Measurements from ENCODE around the gene ZCWPW1. TPM values are rescaled to one million over a fixed set of nuclear protein-coding genes. Genes with fewer than 3 reads are reported as not detected.

ZCWPW1 gene
- polyA plus RNA-seq, 2 donors, result 2.2 to 2.8 TPM

DNA sequence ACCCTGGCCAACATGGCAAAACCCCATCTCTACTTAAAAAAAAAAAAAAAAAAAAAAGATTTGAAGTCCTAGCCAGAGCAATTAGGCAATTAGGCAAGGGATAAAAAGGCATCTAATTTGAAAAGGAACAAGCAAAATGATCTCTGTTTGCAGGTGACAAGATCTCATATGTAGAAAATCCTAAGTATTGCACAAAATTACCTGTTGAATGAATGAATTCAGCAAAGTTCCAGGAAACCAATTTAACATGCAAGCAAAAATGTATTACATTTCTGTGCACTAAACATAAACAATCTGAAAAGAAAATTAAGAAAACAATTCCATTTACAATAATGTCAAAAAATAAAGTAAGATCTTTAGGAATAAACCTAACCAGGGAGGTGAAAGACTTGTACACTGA is 65.4 kb downstream of the ZCWPW1 start:
- Histone ChIP-seq H3K4me1 (ENCODE audit: control insufficient read depth in 2 of 2, insufficient read depth in 2 of 2, low read length in 1 of 2) (peaks cover 0 to 4% of the 10 kb centered on the region in 2 donors), H3K9me3 (ENCODE audit: control insufficient read depth in 2 of 2, insufficient read depth in 1 of 2, low read depth in 1 of 2, low read length in 1 of 2) (no peaks in the 10 kb centered on the region), H3K27me3 (ENCODE audit: control insufficient read depth in 1 of 2, insufficient read depth in 2 of 2, low read length in 2 of 2) (no peaks in the 10 kb centered on the region), H3K27ac (ENCODE audit: low read depth in 2 of 2, low read length in 1 of 2) (no peak overlapping the region), H3K36me3 (ENCODE audit: control insufficient read depth in 2 of 2, insufficient read depth in 2 of 2, low read length in 1 of 2) (peaks cover 22 to 26% of the 10 kb centered on the region in 2 donors), H3K4me3 (ENCODE audit: low read depth in 1 of 2, low read length in 2 of 2) (no peak overlapping the region)

DNA sequence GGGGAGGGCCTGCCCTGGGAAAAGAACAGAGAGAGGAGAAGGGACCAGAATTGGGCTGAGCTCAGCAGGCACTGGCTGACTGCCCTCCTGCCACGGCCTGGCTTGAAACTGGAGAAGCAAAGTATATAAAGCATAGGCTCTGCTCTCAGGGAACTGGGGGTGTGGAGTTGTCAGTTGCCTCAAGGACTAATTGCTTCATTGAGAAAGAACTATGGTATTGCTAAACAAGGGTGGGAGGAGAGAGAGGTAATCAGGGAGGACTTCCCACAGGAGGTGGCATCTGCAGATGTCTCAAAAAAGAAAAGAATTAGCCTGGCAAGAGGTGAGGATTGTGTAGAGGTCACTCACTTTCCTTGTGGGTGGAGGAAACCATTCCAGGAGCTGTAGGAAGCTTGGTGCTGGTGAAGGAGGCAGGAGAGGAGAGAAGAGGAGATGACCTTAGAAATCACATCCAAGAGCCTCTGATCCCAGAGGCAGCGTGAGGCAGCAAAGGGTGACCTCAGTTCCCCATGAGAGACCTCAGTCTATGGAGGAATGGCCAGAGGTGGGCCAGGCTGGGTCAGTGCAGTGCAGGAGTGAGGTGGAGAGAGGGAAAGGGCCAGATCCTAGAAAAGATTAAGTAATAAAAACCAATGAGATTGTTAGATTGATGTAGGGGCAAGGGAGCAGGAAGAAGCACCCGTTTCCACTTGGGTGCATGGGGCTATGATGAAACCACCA is 68.2 kb downstream of the ZCWPW1 start:
- peaks cover 29 to 39% of the 10 kb centered on the region in 2 donors for H3K36me3 ChIP-seq (ENCODE audit: control insufficient read depth in 2 of 2, insufficient read depth in 2 of 2, low read length in 1 of 2)
- no peaks in the 10 kb centered on the region for H3K27me3 ChIP-seq (ENCODE audit: control insufficient read depth in 1 of 2, insufficient read depth in 2 of 2, low read length in 2 of 2)
- H3K27ac ChIP-seq (ENCODE audit: low read depth in 2 of 2, low read length in 1 of 2), result no peak overlapping the region
- H3K9me3 ChIP-seq (ENCODE audit: control insufficient read depth in 2 of 2, insufficient read depth in 1 of 2, low read depth in 1 of 2, low read length in 1 of 2), result no peaks in the 10 kb centered on the region
- WGBS, 2 donors, result 78 to 82% methylated on average over 3 of the region's 3 CpGs
- no peaks in the 10 kb centered on the region for H3K4me1 ChIP-seq (ENCODE audit: control insufficient read depth in 2 of 2, insufficient read depth in 2 of 2, low read length in 1 of 2)
- H3K4me3 ChIP-seq (ENCODE audit: low read depth in 1 of 2, low read length in 2 of 2), result no peak overlapping the region

DNA sequence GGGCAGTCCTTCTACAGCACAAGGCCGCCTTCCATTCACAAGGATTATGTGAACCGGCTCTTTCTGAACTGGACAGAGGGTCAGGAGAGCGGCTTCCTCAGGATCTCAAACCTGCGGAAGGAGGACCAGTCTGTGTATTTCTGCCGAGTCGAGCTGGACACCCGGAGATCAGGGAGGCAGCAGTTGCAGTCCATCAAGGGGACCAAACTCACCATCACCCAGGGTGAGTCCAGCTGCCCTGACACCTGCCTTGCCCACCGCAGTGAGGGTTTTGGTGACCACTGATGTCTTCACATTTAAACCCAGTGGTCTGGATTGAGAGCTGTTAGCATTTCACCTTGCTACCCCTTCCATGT is 69.7 kb downstream of the ZCWPW1 start:
- Histone ChIP-seq H3K36me3 (ENCODE audit: control insufficient read depth in 2 of 2, insufficient read depth in 2 of 2, low read length in 1 of 2) (peaks cover 34 to 48% of the 10 kb centered on the region in 2 donors), H3K4me1 (ENCODE audit: control insufficient read depth in 2 of 2, insufficient read depth in 2 of 2, low read length in 1 of 2) (no peaks in the 10 kb centered on the region)
- WGBS, 2 donors, result 94 to 97% methylated on average over 8 of the region's 8 CpGs

DNA sequence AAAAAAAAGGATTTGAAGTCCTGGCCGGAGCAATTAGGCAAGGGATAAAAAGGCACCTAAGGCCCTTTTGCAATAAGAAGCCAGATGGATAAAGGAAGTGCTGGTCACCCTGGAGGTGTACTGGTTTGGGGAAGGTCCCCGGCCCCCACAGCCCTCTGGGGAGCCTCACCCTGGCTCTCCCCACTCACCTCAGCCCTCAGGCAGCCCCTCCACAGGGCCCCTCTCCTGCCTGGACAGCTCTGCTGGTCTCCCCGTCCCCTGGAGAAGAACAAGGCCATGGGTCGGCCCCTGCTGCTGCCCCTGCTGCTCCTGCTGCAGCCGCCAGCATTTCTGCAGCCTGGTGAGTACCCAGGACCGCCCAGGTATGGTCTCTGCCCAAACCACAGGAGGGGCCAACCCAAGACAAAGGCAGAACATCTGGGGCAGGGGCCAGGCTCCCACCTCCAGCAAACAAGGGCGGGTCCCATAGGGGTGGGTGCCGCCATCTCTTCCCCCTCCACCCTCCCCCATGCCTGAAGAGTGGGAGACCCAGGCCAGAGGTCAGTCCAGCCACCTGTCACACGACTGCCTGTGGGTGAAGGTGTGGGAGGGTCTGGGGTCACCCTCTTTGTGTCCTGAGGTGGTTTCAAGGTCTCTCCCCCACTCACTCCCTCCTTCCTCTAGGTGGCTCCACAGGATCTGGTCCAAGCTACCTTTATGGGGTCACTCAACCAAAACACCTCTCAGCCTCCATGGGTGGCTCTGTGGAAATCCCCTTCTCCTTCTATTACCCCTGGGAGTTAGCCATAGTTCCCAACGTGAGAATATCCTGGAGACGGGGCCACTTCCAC is 70.3 kb downstream of the ZCWPW1 start, which contains the start of gene PILRB:
Gene PILRB (plus strand): TSS at position 91 of the 830 bp plus-strand sequence. CDS start 186 bp downstream, at position 277.
- no peak within 1 kb of the TSS for H3K4me3 ChIP-seq (ENCODE audit: low read depth in 1 of 2, low read length in 2 of 2)
- H3K9me3 ChIP-seq (ENCODE audit: control insufficient read depth in 2 of 2, insufficient read depth in 1 of 2, low read depth in 1 of 2, low read length in 1 of 2), result no peaks in the 10 kb centered on the region
- H3K4me1 ChIP-seq (ENCODE audit: control insufficient read depth in 2 of 2, insufficient read depth in 2 of 2, low read length in 1 of 2), result no peaks in the 10 kb centered on the region
- H3K27ac ChIP-seq (ENCODE audit: low read depth in 2 of 2, low read length in 1 of 2), result no peak within 1 kb of the TSS
- peaks cover 34 to 54% of the 10 kb centered on the region in 2 donors for H3K36me3 ChIP-seq (ENCODE audit: control insufficient read depth in 2 of 2, insufficient read depth in 2 of 2, low read length in 1 of 2)
- WGBS, 2 donors, result 79 to 85% methylated on average over 10 to 11 of the region's 11 CpGs
- no peaks in the 10 kb centered on the region for H3K27me3 ChIP-seq (ENCODE audit: control insufficient read depth in 1 of 2, insufficient read depth in 2 of 2, low read length in 2 of 2)

More for the DNA sequence above, 69.7 kb downstream of the ZCWPW1 start:
- H3K4me3 ChIP-seq (ENCODE audit: low read depth in 1 of 2, low read length in 2 of 2), result no peak overlapping the region
- no peaks in the 10 kb centered on the region for H3K9me3 ChIP-seq (ENCODE audit: control insufficient read depth in 2 of 2, insufficient read depth in 1 of 2, low read depth in 1 of 2, low read length in 1 of 2)
- no peaks in the 10 kb centered on the region for H3K27me3 ChIP-seq (ENCODE audit: control insufficient read depth in 1 of 2, insufficient read depth in 2 of 2, low read length in 2 of 2)
- H3K27ac ChIP-seq (ENCODE audit: low read depth in 2 of 2, low read length in 1 of 2), result no peak overlapping the region

DNA sequence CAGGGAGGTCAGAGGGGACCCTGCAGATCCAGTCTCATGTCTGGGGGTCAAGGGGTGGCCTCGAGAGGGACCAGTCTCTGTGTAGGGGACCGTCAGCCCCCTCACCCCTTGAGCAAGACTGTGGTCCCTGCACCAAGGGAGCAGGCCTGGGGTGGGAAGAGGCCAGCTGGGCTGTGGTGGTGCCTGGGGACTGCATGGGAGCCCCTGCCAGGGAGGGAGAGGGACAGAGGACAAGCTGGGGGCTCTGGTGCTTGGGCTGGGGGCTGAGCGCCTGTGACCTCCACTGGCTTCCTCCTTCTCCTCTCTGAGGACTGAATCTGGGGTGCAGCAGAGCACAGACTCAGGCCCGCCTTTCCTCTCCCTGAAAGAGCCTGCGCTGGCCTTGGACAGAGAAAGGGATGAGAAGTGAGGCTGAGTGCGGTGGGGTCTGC is 71.4 kb downstream of the ZCWPW1 start:
- H3K9me3 ChIP-seq (ENCODE audit: control insufficient read depth in 2 of 2, insufficient read depth in 1 of 2, low read depth in 1 of 2, low read length in 1 of 2), result no peaks in the 10 kb centered on the region
- no peak overlapping the region for H3K4me3 ChIP-seq (ENCODE audit: low read depth in 1 of 2, low read length in 2 of 2)
- no peak overlapping the region for H3K27ac ChIP-seq (ENCODE audit: low read depth in 2 of 2, low read length in 1 of 2)
- no peaks in the 10 kb centered on the region for H3K27me3 ChIP-seq (ENCODE audit: control insufficient read depth in 1 of 2, insufficient read depth in 2 of 2, low read length in 2 of 2)
- H3K36me3 ChIP-seq (ENCODE audit: control insufficient read depth in 2 of 2, insufficient read depth in 2 of 2, low read length in 1 of 2), result peaks cover 34 to 58% of the 10 kb centered on the region in 2 donors
- no peaks in the 10 kb centered on the region for H3K4me1 ChIP-seq (ENCODE audit: control insufficient read depth in 2 of 2, insufficient read depth in 2 of 2, low read length in 1 of 2)
- WGBS, 2 donors, result 93 to 96% methylated on average over 6 of the region's 6 CpGs

DNA sequence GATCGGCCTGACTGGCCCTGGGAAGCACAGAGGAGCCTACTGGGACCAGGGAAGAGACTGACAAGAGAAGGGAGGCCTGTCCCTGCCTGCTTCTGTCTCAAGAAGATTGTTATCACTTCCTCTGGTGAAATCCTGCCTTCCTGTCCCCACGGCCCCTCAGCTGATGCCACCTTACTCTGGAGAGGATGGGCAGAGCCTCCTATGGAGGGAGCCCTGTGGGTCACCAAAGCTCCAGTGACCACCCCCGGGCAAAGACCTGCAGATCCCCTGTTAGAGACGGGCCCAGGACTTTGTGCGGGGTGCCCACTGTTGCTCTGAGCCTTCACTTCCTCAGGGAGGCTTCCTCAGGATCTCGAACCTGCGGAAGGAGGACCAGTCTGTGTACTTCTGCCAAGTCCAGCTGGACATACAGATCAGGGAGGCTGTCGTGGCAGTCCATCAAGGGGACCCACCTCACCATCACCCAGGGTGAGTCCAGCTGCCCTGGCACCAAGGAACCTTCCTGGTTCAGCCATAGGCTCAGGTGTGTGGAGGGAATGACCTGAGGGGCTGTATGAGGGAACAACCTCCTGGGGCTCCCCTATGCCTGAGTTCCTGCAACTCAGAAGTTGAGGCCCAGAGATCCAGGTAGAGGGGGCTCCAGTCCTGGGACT is 72.0 kb downstream of the ZCWPW1 start:
- Histone ChIP-seq H3K9me3 (ENCODE audit: control insufficient read depth in 2 of 2, insufficient read depth in 1 of 2, low read depth in 1 of 2, low read length in 1 of 2) (no peaks in the 10 kb centered on the region), H3K4me3 (ENCODE audit: low read depth in 1 of 2, low read length in 2 of 2) (no peak overlapping the region), H3K36me3 (ENCODE audit: control insufficient read depth in 2 of 2, insufficient read depth in 2 of 2, low read length in 1 of 2) (peaks cover 28 to 58% of the 10 kb centered on the region in 2 donors), H3K4me1 (ENCODE audit: control insufficient read depth in 2 of 2, insufficient read depth in 2 of 2, low read length in 1 of 2) (no peaks in the 10 kb centered on the region), H3K27ac (ENCODE audit: low read depth in 2 of 2, low read length in 1 of 2) (no peak overlapping the region), H3K27me3 (ENCODE audit: control insufficient read depth in 1 of 2, insufficient read depth in 2 of 2, low read length in 2 of 2) (no peaks in the 10 kb centered on the region)
- 91 to 92% methylated on average over 8 of the region's 8 CpGs for WGBS, 2 donors

DNA sequence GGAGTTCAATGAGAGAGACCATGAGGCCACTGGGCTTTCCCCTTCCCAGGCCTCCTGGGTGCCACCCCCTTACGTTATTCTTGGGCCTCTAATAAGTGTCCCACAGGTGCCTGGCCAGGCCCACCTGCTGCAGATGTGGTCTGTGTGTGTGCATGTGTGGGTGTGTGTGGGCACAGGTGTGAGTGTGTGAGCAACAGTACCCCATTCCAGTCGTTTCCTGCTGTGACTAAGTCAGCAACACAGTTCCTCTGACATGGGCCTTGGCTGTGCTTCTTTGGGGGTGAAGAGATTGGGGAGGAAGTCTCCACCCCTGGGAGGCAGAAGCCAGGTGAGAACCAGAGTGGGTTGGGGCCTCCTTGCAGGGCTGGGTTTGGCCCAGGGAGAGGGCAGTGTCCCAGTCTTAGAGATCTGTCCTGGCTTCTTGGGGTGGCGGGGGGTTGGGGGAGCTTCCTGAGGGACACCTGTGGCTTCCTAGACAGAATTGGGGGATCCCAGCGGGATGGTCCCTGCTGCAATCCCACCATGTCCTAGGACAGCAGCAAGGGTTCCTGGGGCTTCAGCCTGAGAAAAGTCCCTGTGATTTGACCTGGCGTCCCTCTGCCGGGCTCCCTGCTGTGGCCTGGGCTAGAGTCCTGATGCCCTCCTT is 74.7 kb downstream of the ZCWPW1 start:
- H3K36me3 ChIP-seq (ENCODE audit: control insufficient read depth in 2 of 2, insufficient read depth in 2 of 2, low read length in 1 of 2), result peaks cover 13 to 57% of the 10 kb centered on the region in 2 donors
- no peak overlapping the region for H3K4me3 ChIP-seq (ENCODE audit: low read depth in 1 of 2, low read length in 2 of 2)

DNA sequence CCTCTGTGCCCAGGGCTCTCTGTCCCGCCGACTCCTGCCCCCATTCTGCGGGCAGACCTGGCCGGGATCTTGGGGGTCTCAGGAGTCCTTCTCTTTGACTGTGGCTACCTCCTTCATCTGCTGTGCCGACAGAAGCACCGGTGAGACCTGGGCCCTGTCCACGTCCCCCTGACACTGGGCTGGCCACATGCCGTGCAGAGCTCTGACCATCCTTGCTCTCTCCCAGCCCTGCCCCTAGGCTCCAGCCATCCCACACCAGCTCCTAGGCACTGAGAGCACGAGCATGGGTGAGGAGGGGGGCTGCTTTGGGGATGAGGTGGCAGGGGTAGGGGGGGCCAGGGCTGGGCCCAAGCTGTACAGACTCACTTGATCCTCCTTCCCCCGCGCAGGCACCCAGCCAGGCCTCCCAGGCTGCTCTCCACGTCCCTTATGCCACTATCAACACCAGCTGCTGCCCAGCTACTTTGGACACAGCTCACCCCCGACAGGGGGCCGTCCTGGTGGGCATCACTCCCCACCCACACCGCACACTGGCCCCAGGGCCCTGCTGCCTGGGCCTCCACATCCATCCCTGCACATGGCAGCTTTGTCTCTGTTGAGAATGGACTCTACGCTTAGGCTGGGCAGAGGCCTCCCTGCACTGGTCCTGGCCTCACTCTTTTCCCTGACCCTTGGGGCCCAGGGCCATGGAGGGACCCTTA is 75.4 kb downstream of the ZCWPW1 start:
- no peak overlapping the region for H3K4me3 ChIP-seq (ENCODE audit: low read depth in 1 of 2, low read length in 2 of 2)
- 89 to 94% methylated on average over 8 to 16 of the region's 16 CpGs for WGBS, 2 donors

More for the DNA sequence above, 74.7 kb downstream of the ZCWPW1 start:
- no peaks in the 10 kb centered on the region for H3K9me3 ChIP-seq (ENCODE audit: control insufficient read depth in 2 of 2, insufficient read depth in 1 of 2, low read depth in 1 of 2, low read length in 1 of 2)
- WGBS, 2 donors, result 80 to 86% methylated on average over 6 of the region's 6 CpGs
- no peaks in the 10 kb centered on the region for H3K27me3 ChIP-seq (ENCODE audit: control insufficient read depth in 1 of 2, insufficient read depth in 2 of 2, low read length in 2 of 2)
- H3K27ac ChIP-seq (ENCODE audit: low read depth in 2 of 2, low read length in 1 of 2), result no peak overlapping the region
- no peaks in the 10 kb centered on the region for H3K4me1 ChIP-seq (ENCODE audit: control insufficient read depth in 2 of 2, insufficient read depth in 2 of 2, low read length in 1 of 2)

More for the DNA sequence above, 75.4 kb downstream of the ZCWPW1 start:
- Histone ChIP-seq H3K27me3 (ENCODE audit: control insufficient read depth in 1 of 2, insufficient read depth in 2 of 2, low read length in 2 of 2) (no peaks in the 10 kb centered on the region), H3K9me3 (ENCODE audit: control insufficient read depth in 2 of 2, insufficient read depth in 1 of 2, low read depth in 1 of 2, low read length in 1 of 2) (no peaks in the 10 kb centered on the region), H3K36me3 (ENCODE audit: control insufficient read depth in 2 of 2, insufficient read depth in 2 of 2, low read length in 1 of 2) (peaks cover 12 to 53% of the 10 kb centered on the region in 2 donors), H3K27ac (ENCODE audit: low read depth in 2 of 2, low read length in 1 of 2) (no peak overlapping the region), H3K4me1 (ENCODE audit: control insufficient read depth in 2 of 2, insufficient read depth in 2 of 2, low read length in 1 of 2) (no peaks in the 10 kb centered on the region)
